Fibroblast of pulmonary artery (primary cell): ENCODE measurements around the gene SYNE1.
A peak's percentile ranks its signal among the peaks of the same experiment; 100 is the strongest.

Experiments used
- DNase-seq: peaks from one replicate; pipeline ENCODE4 v3.0.0-alpha.2; 2010; ENCODE audit warnings: low read depth
- H3K4me3 ChIP-seq: replicated peaks from 2 replicates; pipeline ENCODE4 v1.5.1; 2011; ENCODE audit warnings: low read depth, mild to moderate bottlenecking, control low read depth, low read length, moderate library complexity
- TF ChIP-seq, protein P1 (sequence below): IDR thresholded peaks from 2 replicates; pipeline ENCODE4 v1.5.1; 2011; ENCODE audit warnings: mild to moderate bottlenecking, control low read depth, low read length, inconsistent platforms; ENCODE audit errors: missing control alignments

SYNE1 gene

DNA sequence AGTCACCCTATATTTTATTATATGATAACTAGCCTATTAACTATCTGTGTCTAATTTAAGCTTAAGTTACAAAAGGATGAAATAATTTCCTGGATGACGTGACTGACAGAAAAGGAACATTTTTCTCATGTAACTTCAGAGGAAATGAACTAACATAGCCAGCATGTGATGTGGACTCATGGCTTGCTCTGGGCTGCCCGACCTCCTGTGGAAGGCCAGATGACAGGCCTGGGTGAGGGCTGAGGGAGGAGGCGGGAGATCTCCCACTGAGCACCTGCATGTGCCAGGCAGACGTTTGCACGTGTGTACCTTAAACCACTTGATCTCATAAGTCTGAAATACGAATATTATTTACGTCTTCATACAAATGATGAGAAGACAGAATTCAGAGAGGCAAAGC lies 321.1 kb downstream of the SYNE1 start:
- H3K4me3 ChIP-seq, result no peak overlapping the region
- TF ChIP-seq, protein P1, sequence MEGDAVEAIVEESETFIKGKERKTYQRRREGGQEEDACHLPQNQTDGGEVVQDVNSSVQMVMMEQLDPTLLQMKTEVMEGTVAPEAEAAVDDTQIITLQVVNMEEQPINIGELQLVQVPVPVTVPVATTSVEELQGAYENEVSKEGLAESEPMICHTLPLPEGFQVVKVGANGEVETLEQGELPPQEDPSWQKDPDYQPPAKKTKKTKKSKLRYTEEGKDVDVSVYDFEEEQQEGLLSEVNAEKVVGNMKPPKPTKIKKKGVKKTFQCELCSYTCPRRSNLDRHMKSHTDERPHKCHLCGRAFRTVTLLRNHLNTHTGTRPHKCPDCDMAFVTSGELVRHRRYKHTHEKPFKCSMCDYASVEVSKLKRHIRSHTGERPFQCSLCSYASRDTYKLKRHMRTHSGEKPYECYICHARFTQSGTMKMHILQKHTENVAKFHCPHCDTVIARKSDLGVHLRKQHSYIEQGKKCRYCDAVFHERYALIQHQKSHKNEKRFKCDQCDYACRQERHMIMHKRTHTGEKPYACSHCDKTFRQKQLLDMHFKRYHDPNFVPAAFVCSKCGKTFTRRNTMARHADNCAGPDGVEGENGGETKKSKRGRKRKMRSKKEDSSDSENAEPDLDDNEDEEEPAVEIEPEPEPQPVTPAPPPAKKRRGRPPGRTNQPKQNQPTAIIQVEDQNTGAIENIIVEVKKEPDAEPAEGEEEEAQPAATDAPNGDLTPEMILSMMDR, result no peak
- DNase-seq, result peak; percentile 91

DNA sequence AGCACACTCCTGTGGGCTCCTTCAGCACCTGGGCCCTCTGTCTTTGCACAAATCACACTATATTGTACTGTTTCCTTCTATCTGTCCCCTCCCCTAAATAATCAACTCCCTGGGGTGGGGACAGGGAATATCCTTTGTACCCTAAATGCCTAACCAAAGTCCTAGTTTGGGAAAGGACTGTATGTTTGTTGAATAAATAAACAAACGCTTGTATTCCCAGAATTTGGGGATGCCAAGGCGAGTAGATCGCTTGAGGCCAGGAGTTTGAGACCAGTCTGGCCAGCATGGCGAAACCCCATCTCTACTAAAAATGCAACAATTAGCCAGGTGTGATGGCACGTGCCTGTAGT lies 322.7 kb downstream of the SYNE1 start:
- no peak for DNase-seq
- TF ChIP-seq, protein P1, result no peak
- H3K4me3 ChIP-seq, result no peak overlapping the region

DNA sequence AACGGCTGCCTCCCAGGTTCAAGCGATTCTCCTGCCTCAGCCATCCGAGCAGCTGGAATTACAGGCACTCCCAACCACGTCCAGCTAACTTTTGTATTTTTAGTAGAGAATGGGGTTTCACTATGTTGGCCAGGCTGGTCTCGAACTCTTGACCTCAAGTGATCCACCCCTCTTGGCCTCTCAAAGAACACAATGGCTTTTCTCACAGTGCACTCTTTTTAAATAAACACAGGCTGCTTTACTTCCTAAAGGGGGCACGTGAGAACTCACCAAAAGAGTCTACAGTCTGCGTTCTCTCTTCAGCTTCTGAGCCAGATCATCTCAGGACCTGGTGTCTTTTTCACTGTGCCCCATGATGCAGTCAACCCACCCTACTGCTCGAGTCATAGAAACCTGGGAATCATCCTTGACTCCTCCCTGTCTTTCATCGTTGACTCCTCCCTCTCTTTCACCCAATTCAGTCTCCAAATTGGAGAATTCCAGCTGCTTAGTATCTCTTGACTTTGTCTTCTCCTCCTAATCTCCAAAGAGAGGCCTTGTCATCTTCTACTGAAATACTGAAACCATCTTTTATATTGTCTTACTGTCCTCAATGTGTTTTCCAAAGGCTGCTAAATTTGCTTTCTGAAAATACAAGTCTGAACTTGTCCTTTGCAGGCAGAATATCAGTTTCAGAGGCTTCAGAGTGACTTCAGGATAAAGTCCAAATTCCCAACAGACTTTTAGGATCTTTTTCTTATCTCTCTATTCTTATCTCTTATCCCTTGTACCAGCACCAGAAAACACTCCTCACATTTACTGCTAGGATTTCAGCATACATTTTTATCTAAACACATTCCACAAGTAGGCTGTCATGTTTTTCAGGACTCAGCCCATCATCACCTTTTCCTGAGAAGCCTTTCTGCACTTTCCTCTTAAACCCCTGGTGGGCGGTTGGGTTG lies 323.4 kb downstream of the SYNE1 start:
- TF ChIP-seq, protein P1, result peak; percentile 13
- peak; percentile 84 for DNase-seq
- H3K4me3 ChIP-seq, result no peak overlapping the region

DNA sequence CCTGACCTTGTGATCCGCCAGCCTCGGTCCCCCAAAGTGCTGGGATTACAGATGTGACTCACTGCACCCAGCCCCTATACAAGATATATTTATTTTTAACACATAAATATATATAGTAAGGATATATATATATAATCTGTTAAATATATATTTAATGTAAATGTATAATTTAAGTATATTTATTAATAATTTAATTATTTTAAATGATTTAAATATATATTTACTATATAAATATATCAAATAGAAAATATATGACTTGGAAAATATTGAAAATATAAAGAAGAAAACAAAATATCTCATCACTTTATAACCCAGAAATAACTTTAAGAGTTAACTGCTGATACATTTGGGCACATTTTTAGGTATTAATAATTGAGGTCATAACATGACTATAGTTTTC lies 324.7 kb downstream of the SYNE1 start:
- TF ChIP-seq, protein P1, result no peak
- DNase-seq, result no peak
- no peak overlapping the region for H3K4me3 ChIP-seq

DNA sequence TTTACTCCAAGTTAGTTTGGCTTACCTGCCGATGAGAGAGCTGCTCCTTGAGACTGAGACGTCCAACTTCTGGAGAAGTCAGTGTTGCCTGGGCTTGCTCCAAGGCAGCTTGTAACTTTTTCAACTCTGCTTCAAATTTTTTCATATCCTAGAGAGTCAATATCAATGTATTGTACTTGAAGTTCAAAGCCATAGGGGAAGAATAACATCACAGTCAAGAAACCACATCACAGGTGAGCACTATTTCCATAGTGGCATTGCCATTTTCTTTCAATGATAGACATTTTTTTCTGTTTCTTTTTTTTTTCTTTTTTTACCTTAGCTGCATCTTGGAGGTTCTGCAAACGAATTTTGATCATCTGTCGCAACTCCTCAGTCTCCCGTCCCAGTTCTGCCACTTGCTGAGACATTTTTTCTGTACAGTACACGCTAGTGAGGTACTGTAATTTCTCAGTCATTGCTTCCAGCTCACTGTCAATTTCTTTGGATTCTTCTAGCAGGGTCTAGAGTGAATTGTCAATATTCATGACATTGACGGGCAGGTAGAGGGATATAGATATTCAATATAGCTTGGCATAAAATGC lies 326.7 kb downstream of the SYNE1 start:
- DNase-seq, result no peak
- no peak overlapping the region for H3K4me3 ChIP-seq
- TF ChIP-seq, protein P1, result no peak

DNA sequence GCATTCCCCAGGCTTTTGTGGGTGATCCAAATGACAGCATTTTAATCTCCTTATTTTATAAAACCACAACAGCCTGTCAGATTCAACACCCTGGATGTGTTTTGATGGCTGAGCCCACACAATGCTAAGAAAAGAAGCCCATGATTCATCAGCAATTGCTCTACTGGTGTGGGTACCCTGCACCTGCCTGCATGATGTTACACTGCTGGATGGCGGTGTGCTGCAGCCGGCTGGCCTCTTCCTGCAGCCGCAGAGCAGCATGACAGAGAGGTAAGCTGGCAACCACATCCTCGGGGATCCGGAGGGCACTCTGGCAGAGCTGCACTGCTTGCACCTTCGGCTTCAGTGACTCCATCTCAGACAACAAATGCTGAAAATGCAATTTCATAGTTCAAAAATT lies 327.5 kb downstream of the SYNE1 start:
- TF ChIP-seq, protein P1, result no peak
- DNase-seq, result no peak

More for the DNA sequence above, 327.5 kb downstream of the SYNE1 start:
- no peak overlapping the region for H3K4me3 ChIP-seq
